GM18526 (cell line): Measurements from ENCODE around the gene SIGLEC10.

Source experiments
- POLR2A ChIP-seq: IDR thresholded peaks from 3 replicates; pipeline ENCODE4 v1.6.1; 2011; ENCODE audit not compliant: insufficient read length; ENCODE audit errors: extremely low read depth

The SIGLEC10 gene

GRCh38 chr19:51441410-51442390 is 24.3 kb upstream of the SIGLEC10 start:
- no peak for TF ChIP-seq POLR2A

GRCh38 chr19:51440846-51441409 is 23.5 kb upstream of the SIGLEC10 start:
- no peak for TF ChIP-seq POLR2A

- no peak for TF ChIP-seq POLR2A
Measured at GRCh38 chr19:51440052-51440451, 22.6 kb upstream of the SIGLEC10 start.

GRCh38 chr19:51439021-51439465 is 21.6 kb upstream of the SIGLEC10 start:
- no peak for TF ChIP-seq POLR2A

- TF ChIP-seq POLR2A: no peak
Measured at GRCh38 chr19:51434456-51434855, 17.0 kb upstream of the SIGLEC10 start.

GRCh38 chr19:51433043-51433442 is 15.6 kb upstream of the SIGLEC10 start:
- TF ChIP-seq POLR2A: no peak

GRCh38 chr19:51431124-51431523 is 13.7 kb upstream of the SIGLEC10 start:
- no peak for TF ChIP-seq POLR2A

GRCh38 chr19:51430221-51430620 is 12.8 kb upstream of the SIGLEC10 start:
- no peak for TF ChIP-seq POLR2A

GRCh38 chr19:51427201-51427600 is 9.8 kb upstream of the SIGLEC10 start:
- TF ChIP-seq POLR2A: no peak

- TF ChIP-seq POLR2A: no peak
Measured at GRCh38 chr19:51422053-51422448, 4.6 kb upstream of the SIGLEC10 start.

GRCh38 chr19:51421229-51422052 is 4.0 kb upstream of the SIGLEC10 start:
- TF ChIP-seq POLR2A: no peak

GRCh38 chr19:51418707-51419106 is 1.3 kb upstream of the SIGLEC10 start:
- TF ChIP-seq POLR2A: no peak

- TF ChIP-seq POLR2A: no peak
Measured at GRCh38 chr19:51417810-51418157, 342 bp upstream of the SIGLEC10 start.

GRCh38 chr19:51415187-51415586 is 2.3 kb downstream of the SIGLEC10 start:
- no peak for TF ChIP-seq POLR2A

- no peak for TF ChIP-seq POLR2A
Measured at GRCh38 chr19:51410950-51411748, 6.3 kb downstream of the SIGLEC10 start.

- no peak for TF ChIP-seq POLR2A
Measured at GRCh38 chr19:51407511-51408131, 9.8 kb downstream of the SIGLEC10 start.
